PFSK-1 (cell line): ENCODE results near the gene FURIN.

Experiments
- FOXP2 ChIP-seq: optimal IDR thresholded peaks from 2 replicates; pipeline ENCODE3; 2011; ENCODE audit warnings: borderline replicate concordance, control low read depth, inconsistent platforms; ENCODE audit not compliant: insufficient read depth; ENCODE audit errors: extremely low read length, extremely low read depth
- POLR2AphosphoS5 ChIP-seq: IDR thresholded peaks from 2 replicates; pipeline ENCODE4 v1.6.1; 2012; ENCODE audit warnings: low read depth, mild to moderate bottlenecking, control low read depth, low read length, moderate library complexity
- REST ChIP-seq, 2 experiments: IDR thresholded peaks; 2 replicates each; pipeline versions ENCODE4 v1.6.1 to v1.8.0; 2011 to 2012; ENCODE audit warnings: low read depth in 2 of 2, low read length in 2 of 2, control low read depth in 1 of 2, inconsistent platforms in 1 of 2, mild to moderate bottlenecking in 1 of 2, moderate library complexity in 1 of 2; ENCODE audit not compliant: insufficient read depth in 1 of 2
- SIN3A ChIP-seq: IDR thresholded peaks from 2 replicates; pipeline ENCODE4 v1.6.1; 2012; ENCODE audit warnings: mild to moderate bottlenecking, low read length, moderate library complexity, borderline replicate concordance; ENCODE audit not compliant: insufficient read depth
- TAF1 ChIP-seq: IDR thresholded peaks from 2 replicates; pipeline ENCODE4 v1.6.1; 2012; ENCODE audit warnings: low read length, control low read depth, borderline replicate concordance; ENCODE audit not compliant: insufficient read depth

The FURIN gene

GRCh38 chr15:90905306-90906180 lies 37.2 kb downstream of the FURIN start:
- TF ChIP-seq SIN3A (no peak), TAF1 (no peak), FOXP2 (no peak), POLR2AphosphoS5 (no peak), REST (IDR thresholded peaks at IDR 0.05; ENCODE audit: insufficient read depth in 1 of 2, low read depth in 2 of 2, low read length in 2 of 2) (no peak)

GRCh38 chr15:90906181-90906849 lies 37.9 kb downstream of the FURIN start:
- TF ChIP-seq POLR2AphosphoS5 (no peak), SIN3A (no peak), TAF1 (no peak), FOXP2 (no peak), REST (IDR thresholded peaks at IDR 0.05; ENCODE audit: insufficient read depth in 1 of 2, low read depth in 2 of 2, low read length in 2 of 2) (no peak)

- TF ChIP-seq SIN3A (no peak), REST (IDR thresholded peaks at IDR 0.05; ENCODE audit: insufficient read depth in 1 of 2, low read depth in 2 of 2, low read length in 2 of 2) (no peak), POLR2AphosphoS5 (no peak), TAF1 (no peak), FOXP2 (no peak)
These were observed 38.8 kb downstream of the FURIN start for GRCh38 chr15:90907051-90907660.

- no peak for TF ChIP-seq REST (IDR thresholded peaks at IDR 0.05; ENCODE audit: insufficient read depth in 1 of 2, low read depth in 2 of 2, low read length in 2 of 2)
These were observed 39.6 kb downstream of the FURIN start for GRCh38 chr15:90907838-90908507.
